SK-N-SH treated with all-trans-retinoic acid at 6 μM for 48 hours (cell line): Measurements from ENCODE around the gene FRYL.

Source experiments
- CSDC2 ChIP-seq: fragments of 250-450 bp; sonication (Bioruptor Pico); IDR thresholded peaks from 2 replicates; pipeline ENCODE4 v1.5.0; 2020; ENCODE audit warnings: mild to moderate bottlenecking, moderate library complexity
- RARB ChIP-seq: fragments of 250-450 bp; sonication (Bioruptor Pico); IDR thresholded peaks from 2 replicates; pipeline ENCODE4 v1.8.0; 2021; ENCODE audit warnings: mild to moderate bottlenecking, moderate library complexity
- ZFP3 ChIP-seq: fragments of 250-450 bp; sonication (Bioruptor Pico); IDR thresholded peaks from 2 replicates; pipeline ENCODE4 v1.5.0; 2020; ENCODE audit warnings: mild to moderate bottlenecking, moderate library complexity
- ZFP30 ChIP-seq: fragments of 450-650 bp; formaldehyde crosslinking; IDR thresholded peaks from 2 replicates; pipeline ENCODE4 v1.5.0; 2022; ENCODE audit warnings: mild to moderate bottlenecking, moderate library complexity

DNA sequence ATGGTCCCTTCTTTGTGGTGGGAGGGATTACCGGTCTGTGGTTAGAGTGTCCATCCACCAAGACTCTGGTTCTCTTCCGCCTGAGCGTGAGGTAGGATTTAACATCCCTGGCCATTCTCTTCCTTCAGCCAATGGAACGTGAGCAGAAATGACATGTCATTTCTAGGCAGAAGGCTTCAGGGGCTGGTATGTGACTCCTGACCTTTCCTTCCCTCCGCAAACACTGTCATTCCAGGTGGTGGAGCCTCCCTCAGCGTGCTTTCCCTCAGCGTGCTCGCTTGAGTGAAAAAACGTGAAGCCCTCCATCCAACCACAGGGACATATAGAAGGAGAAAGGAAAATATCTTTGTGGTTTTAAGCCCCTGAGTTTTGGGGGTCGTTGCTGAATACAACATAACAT is 330.9 kb downstream of the FRYL start:
- TF ChIP-seq ZFP30 (CRISPR knock-in tag), result no peak
- TF ChIP-seq ZFP3, result no peak
- TF ChIP-seq CSDC2 (CRISPR knock-in tag), result no peak
- no peak for TF ChIP-seq RARB (CRISPR knock-in tag)
